Neutrophil (primary cell): ENCODE results near the gene PGD.

ENCODE experiments used
- H3K27ac ChIP-seq: fragments of 200-600 bp; sonication (generic); 2 replicates; pipeline ENCODE4 v1.5.1; 2016; ENCODE audit warnings: mild to moderate bottlenecking, moderate library complexity
- H3K27me3 ChIP-seq: fragments of 200-600 bp; sonication (generic); 2 replicates; pipeline ENCODE4 v1.6.0; 2016; ENCODE audit warnings: mild to moderate bottlenecking
- H3K36me3 ChIP-seq: fragments of 200-600 bp; sonication (generic); 2 replicates; pipeline ENCODE4 v1.5.1; 2017
- H3K4me1 ChIP-seq, 2 experiments: fragments of 200-600 bp in 1 of 2; sonication (generic) in 1 of 2; 1 replicate in 1 of 2; 2 replicates in 1 of 2; pipeline versions ENCODE4 v1.5.1 to v1.6.1; 2013 to 2016; ENCODE audit warnings: low read depth in 1 of 2, low read length in 1 of 2, mild to moderate bottlenecking in 1 of 2, moderate library complexity in 1 of 2; ENCODE audit not compliant: control insufficient read depth in 1 of 2, insufficient read depth in 1 of 2
- H3K4me3 ChIP-seq, 2 experiments: fragments of 200-600 bp in 1 of 2; sonication (generic) in 1 of 2; 1 replicate in 1 of 2; 2 replicates in 1 of 2; pipeline ENCODE4 v1.5.1; 2013 to 2016; ENCODE audit warnings: low read depth in 1 of 2, low read length in 1 of 2, mild to moderate bottlenecking in 1 of 2, moderate library complexity in 1 of 2
- H3K9me3 ChIP-seq: fragments of 200-600 bp; sonication (generic); 2 replicates; pipeline ENCODE4 v1.5.1; 2016
- TF ChIP-seq, protein P1 (sequence below): fragments of 200-600 bp; sonication (generic); IDR thresholded peaks from 2 replicates; pipeline ENCODE4 v1.5.1; 2016; ENCODE audit warnings: antibody characterized with exemption

The PGD gene

DNA sequence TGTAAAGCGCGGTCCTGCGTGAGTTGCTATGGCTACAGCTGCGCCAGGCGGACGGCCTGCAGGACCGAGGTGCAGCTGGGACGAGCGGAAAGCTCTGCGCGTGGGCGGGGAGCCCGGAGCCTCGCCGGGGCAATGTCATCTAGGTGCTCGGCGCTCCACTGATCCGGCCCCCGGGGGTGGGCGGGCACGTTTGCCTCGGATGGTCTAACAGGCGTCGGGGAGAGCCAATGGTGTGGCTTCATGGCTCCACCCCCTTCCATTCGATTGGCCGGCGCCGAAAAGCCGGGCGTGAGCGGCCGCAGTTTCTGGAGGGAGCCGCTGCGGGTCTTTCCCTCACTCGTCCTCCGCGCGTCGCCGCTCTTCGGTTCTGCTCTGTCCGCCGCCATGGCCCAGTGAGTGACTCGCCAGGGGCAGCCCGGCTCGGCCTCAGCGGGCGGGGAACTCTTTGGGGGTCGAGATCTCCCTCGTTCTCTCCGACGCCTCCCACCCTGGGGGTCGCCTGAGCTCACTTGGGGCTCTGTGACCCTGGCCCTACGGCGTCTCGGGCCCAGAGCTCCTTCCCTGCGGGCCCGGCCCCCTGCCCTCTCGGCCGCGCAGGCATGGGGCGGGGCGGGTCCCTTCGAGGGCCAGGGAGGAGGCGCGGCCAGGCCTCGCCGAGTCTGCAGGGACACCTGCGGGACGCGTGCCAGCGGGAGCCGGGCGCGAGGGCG is at the start of gene PGD:
TSS of gene PGD (plus strand) at position 331 of the 710 bp plus-strand sequence. CDS start at position 385, 54 bp downstream.
- H3K4me1 ChIP-seq, result peaks cover 59 to 62% of the 10 kb centered on the region in 2 experiments
- H3K9me3 ChIP-seq, result no peaks in the 10 kb centered on the region
- H3K27me3 ChIP-seq, result no peaks in the 10 kb centered on the region
- H3K36me3 ChIP-seq, result peaks cover 32% of the 10 kb centered on the region
- peak within 1 kb of the TSS; percentile 96 for H3K27ac ChIP-seq
- peak within 1 kb of the TSS; percentile 92 to 100 for H3K4me3 ChIP-seq
- TF ChIP-seq, protein P1, sequence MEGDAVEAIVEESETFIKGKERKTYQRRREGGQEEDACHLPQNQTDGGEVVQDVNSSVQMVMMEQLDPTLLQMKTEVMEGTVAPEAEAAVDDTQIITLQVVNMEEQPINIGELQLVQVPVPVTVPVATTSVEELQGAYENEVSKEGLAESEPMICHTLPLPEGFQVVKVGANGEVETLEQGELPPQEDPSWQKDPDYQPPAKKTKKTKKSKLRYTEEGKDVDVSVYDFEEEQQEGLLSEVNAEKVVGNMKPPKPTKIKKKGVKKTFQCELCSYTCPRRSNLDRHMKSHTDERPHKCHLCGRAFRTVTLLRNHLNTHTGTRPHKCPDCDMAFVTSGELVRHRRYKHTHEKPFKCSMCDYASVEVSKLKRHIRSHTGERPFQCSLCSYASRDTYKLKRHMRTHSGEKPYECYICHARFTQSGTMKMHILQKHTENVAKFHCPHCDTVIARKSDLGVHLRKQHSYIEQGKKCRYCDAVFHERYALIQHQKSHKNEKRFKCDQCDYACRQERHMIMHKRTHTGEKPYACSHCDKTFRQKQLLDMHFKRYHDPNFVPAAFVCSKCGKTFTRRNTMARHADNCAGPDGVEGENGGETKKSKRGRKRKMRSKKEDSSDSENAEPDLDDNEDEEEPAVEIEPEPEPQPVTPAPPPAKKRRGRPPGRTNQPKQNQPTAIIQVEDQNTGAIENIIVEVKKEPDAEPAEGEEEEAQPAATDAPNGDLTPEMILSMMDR, result peak; percentile 47

DNA sequence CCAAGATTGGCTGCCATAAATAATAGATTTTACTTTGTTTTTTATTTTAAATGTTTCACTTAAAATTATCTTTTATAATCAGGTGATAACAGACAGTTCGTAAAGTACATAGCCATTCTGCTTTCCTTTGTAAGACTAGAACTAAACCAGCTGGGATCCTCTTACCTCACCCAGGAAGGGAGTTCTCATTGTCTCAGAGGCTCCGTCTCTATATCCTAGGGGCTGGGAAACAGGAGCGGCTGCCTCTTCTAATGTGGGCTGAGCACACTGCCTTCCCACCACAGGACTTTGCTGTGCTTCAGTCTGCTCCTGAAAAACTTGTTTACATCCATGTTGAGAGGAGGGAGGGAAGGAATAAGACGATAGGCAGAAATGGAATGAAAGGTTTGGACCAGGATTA is 45.6 kb upstream of the PGD start:
- Histone ChIP-seq H3K36me3 (peaks cover 86% of the 10 kb centered on the region), H3K4me3 (no peak overlapping the region), H3K9me3 (no peaks in the 10 kb centered on the region), H3K27ac (no peak overlapping the region), H3K27me3 (no peaks in the 10 kb centered on the region), H3K4me1 (no peaks in the 10 kb centered on the region)
- TF ChIP-seq, protein P1, result no peak

- Histone ChIP-seq H3K36me3 (peaks cover 83% of the 10 kb centered on the region), H3K9me3 (no peaks in the 10 kb centered on the region), H3K4me3 (no peak overlapping the region), H3K4me1 (no peaks in the 10 kb centered on the region), H3K27ac (no peak overlapping the region), H3K27me3 (no peaks in the 10 kb centered on the region)
- TF ChIP-seq, protein P1, result no peak
These were observed 45.2 kb upstream of the PGD start for GRCh38 chr1:10353693-10354092.

GRCh38 chr1:10360045-10360444 is 38.8 kb upstream of the PGD start:
- Histone ChIP-seq H3K36me3 (peaks cover 82% of the 10 kb centered on the region), H3K27me3 (no peaks in the 10 kb centered on the region), H3K4me1 (no peaks in the 10 kb centered on the region), H3K9me3 (no peaks in the 10 kb centered on the region), H3K4me3 (no peak overlapping the region), H3K27ac (no peak overlapping the region)
- TF ChIP-seq, protein P1, result no peak

- Histone ChIP-seq H3K27ac (no peak overlapping the region), H3K9me3 (peaks cover 5% of the 10 kb centered on the region), H3K4me1 (no peaks in the 10 kb centered on the region), H3K27me3 (no peaks in the 10 kb centered on the region), H3K4me3 (no peak overlapping the region), H3K36me3 (peaks cover 89% of the 10 kb centered on the region)
- TF ChIP-seq, protein P1, result no peak
These were observed 37.3 kb upstream of the PGD start for GRCh38 chr1:10361515-10361914.
